K562 (cell line): Measurements from ENCODE around the gene ZNF2. TPM values are rescaled to one million over a fixed set of nuclear protein-coding genes. Genes with fewer than 3 reads are reported as not detected.

Experiments
- CCNT2 ChIP-seq: IDR thresholded peaks from 2 replicates; pipeline ENCODE4 v1.6.1; 2011; ENCODE audit warnings: borderline replicate concordance, low read depth, mild to moderate bottlenecking, moderate library complexity, mixed read lengths, low read length; ENCODE audit not compliant: insufficient read length; ENCODE audit errors: extremely low read depth
- E2F6 ChIP-seq, 2 experiments: IDR thresholded peaks; 2 replicates each; pipeline ENCODE4 v1.6.1; 2011; ENCODE audit warnings: borderline replicate concordance in 1 of 2, control low read depth in 1 of 2, low read depth in 1 of 2, low read length in 1 of 2, mild to moderate bottlenecking in 1 of 2, mixed read lengths in 1 of 2, moderate library complexity in 1 of 2; ENCODE audit not compliant: insufficient read depth in 1 of 2, insufficient read length in 1 of 2, poor library complexity in 1 of 2, severe bottlenecking in 1 of 2; ENCODE audit errors: extremely low read depth in 1 of 2
- GABPA ChIP-seq: fragments of 200-800 bp; sonication (Bioruptor generic); conservative IDR thresholded peaks from 2 replicates; pipeline ENCODE4 v1.6.1; 2016; ENCODE audit warnings: low read depth, missing genetic modification characterization, missing compliant biosample characterization
- HDAC1 ChIP-seq, 2 experiments: fragments of 450-650 bp; IDR thresholded peaks; 2 replicates each; pipeline ENCODE4 v1.6.1; 2016 to 2017; ENCODE audit warnings: inconsistent platforms in 1 of 2, mild to moderate bottlenecking in 1 of 2, moderate library complexity in 1 of 2
- HMGN3 ChIP-seq: IDR thresholded peaks from 2 replicates; pipeline ENCODE4 v1.6.1; 2011; ENCODE audit warnings: borderline replicate concordance, low read depth, mild to moderate bottlenecking, mixed read lengths, low read length; ENCODE audit not compliant: insufficient read length; ENCODE audit errors: extremely low read depth
- HNRNPUL1 ChIP-seq: fragments of 200-400 bp; formaldehyde crosslinking; IDR thresholded peaks from 2 replicates; pipeline ENCODE4 v1.6.1; 2017; ENCODE audit warnings: low read length
- PCBP1 ChIP-seq: fragments of 200-400 bp; formaldehyde crosslinking; IDR thresholded peaks from 2 replicates; pipeline ENCODE4 v1.6.1; 2018; ENCODE audit warnings: mild to moderate bottlenecking, low read depth, low read length; ENCODE audit not compliant: poor library complexity, severe bottlenecking
- POLR2A ChIP-seq: fragments of 450-650 bp; conservative IDR thresholded peaks from 2 replicates; pipeline ENCODE4 v1.6.1; 2016
- POLR2B ChIP-seq: fragments of 450-650 bp; IDR thresholded peaks from 2 replicates; pipeline ENCODE4 v1.6.1; 2018; ENCODE audit warnings: low read depth; ENCODE audit not compliant: partially characterized antibody
- RB1 ChIP-seq: fragments of 450-650 bp; IDR thresholded peaks from 2 replicates; pipeline ENCODE4 v1.6.1; 2017; ENCODE audit warnings: low read depth, mild to moderate bottlenecking
- RBFOX2 ChIP-seq: fragments of 200-400 bp; formaldehyde crosslinking; IDR thresholded peaks from 2 replicates; pipeline ENCODE4 v1.6.1; 2017; ENCODE audit warnings: low read depth, mild to moderate bottlenecking, low read length, moderate library complexity
- YY1 ChIP-seq, 3 experiments: IDR thresholded peaks; 2 replicates each; pipeline ENCODE4 v1.6.1; 2011; ENCODE audit warnings: low read length in 2 of 3, mild to moderate bottlenecking in 2 of 3, moderate library complexity in 2 of 3, borderline replicate concordance in 1 of 3, control low read depth in 1 of 3, low read depth in 1 of 3; ENCODE audit not compliant: insufficient read depth in 3 of 3, insufficient replicate concordance in 2 of 3, control insufficient read depth in 1 of 3, insufficient read length in 1 of 3; ENCODE audit errors: extremely low read depth in 1 of 3
- ZBTB40 ChIP-seq, 2 experiments: fragments of 450-650 bp in 1 of 2; sonication (generic) in 1 of 2; formaldehyde crosslinking in 1 of 2; IDR thresholded peaks; 2 replicates each; pipeline versions ENCODE4 v1.7.1 to v1.9.0; 2016 to 2022; ENCODE audit warnings: inconsistent platforms in 1 of 2, mild to moderate bottlenecking in 1 of 2, missing genetic modification reagents in 1 of 2
- ZKSCAN8 ChIP-seq: fragments of 200-800 bp; sonication (Bioruptor generic); IDR thresholded peaks from 2 replicates; pipeline ENCODE4 v1.6.1; 2016; ENCODE audit warnings: missing genetic modification characterization, missing compliant biosample characterization
- ZNF57 ChIP-seq: fragments of 450-650 bp; formaldehyde crosslinking; IDR thresholded peaks from 2 replicates; pipeline ENCODE4 v1.4.0; 2020; ENCODE audit warnings: mild to moderate bottlenecking, moderate library complexity
- polyA plus RNA-seq, 8 experiments: library from polyadenylated mRNA; depleted of rRNA in 4 of 8; stranded (reverse) in 5 of 8; unstranded in 3 of 8; fragments of >200 nt; fragmentation: Nextera tagmentation in 2 of 8; fragmentation: Illumina TruSeq in 1 of 8; extraction: Ambion mirVana in 2 of 8; extraction: Trizol in 1 of 8; gene quantifications; 2 replicates each; pipeline versions ENCODE4 v1.2.1 to v1.2.3, GENCODE V29; 2011 to 2014; ENCODE audit warnings: inconsistent platforms in 1 of 8, missing spikeins in 1 of 8
- total RNA-seq, 7 experiments: library from RNA; depleted of rRNA in 6 of 7; stranded (reverse); fragments of >200 nt in 6 of 7; fragmentation: Illumina TruSeq in 2 of 7; extraction: Trizol in 2 of 7; gene quantifications; 2 replicates each; pipeline versions ENCODE4 v1.2.1 to v1.2.3, GENCODE V29; 2011 to 2021; ENCODE audit warnings: low replicate concordance in 1 of 7

ZNF2 gene
- total and polyA plus RNA-seq, 9 of the 15 experiments (the other 6 are each of a cell fraction or from before 2014, with no cell fraction given) = 1.6 to 4.5 (median 3.4) TPM

GRCh38 chr2:95159690-95160449, 5.7 kb upstream of the ZNF2 start, which contains the start of gene ZNF514 (continued):
- 0 out of 4 replicates have a peak, but pooled peaks of 1 of the 2 experiments have one; percentile 21 for TF ChIP-seq HDAC1 (IDR thresholded peaks at IDR 0.05)
- peak; percentile 68 for TF ChIP-seq HMGN3
- peak; percentile 63 for TF ChIP-seq POLR2A
- TF ChIP-seq POLR2B = peak; percentile 34
- 0 out of 2 replicates have a peak, but pooled peaks have one; percentile 20 for TF ChIP-seq ZBTB40 (IDR thresholded peaks at IDR 0.05)
- TF ChIP-seq ZBTB40 (CRISPR knock-in tag; IDR thresholded peaks at IDR 0.05) = no peak
- peak; percentile 43 for TF ChIP-seq CCNT2
- TF ChIP-seq GABPA (tag) = no peak
- peak in 1 of 3 experiments; percentile 16 for TF ChIP-seq YY1 (IDR thresholded peaks at IDR 0.05; ENCODE audit: borderline replicate concordance in 1 of 3, control insufficient read depth in 1 of 3, extremely low read depth in 1 of 3, insufficient read depth in 3 of 3, insufficient read length in 1 of 3, insufficient replicate concordance in 2 of 3, low read depth in 1 of 3, low read length in 2 of 3)
- TF ChIP-seq HNRNPUL1 = no peak
- TF ChIP-seq E2F6 (IDR thresholded peaks at IDR 0.05; ENCODE audit: borderline replicate concordance in 1 of 2, extremely low read depth in 1 of 2, insufficient read depth in 1 of 2, insufficient read length in 1 of 2, low read depth in 1 of 2, low read length in 1 of 2, poor library complexity in 1 of 2, severe bottlenecking in 1 of 2) = peak in 1 of 2 experiments; percentile 70
- peak; percentile 65; the same call in 1 of the 2 replicates for TF ChIP-seq RBFOX2
- TF ChIP-seq ZKSCAN8 (CRISPR knock-in tag) = no peak
- TF ChIP-seq ZNF57 (CRISPR knock-in tag) = no peak
- TF ChIP-seq PCBP1 = peak; percentile 5
- TF ChIP-seq RB1 = peak; percentile 65
